HG03571 (cell line): ENCODE measurements around the gene EIF5B.
"Not testable (repeated sequence)": the region's sequence is repeated elsewhere in the genome, so short reads cannot be mapped to it uniquely, and the experiment has no call there.

Experiments used
- ATAC-seq: cut with Tn5 transposase; IDR thresholded peaks from one replicate; pipeline ENCODE4 v1.9.1; 2021; ENCODE audit not compliant: unreplicated experiment

EIF5B gene

GRCh38 chr2:99337113-99338028, at the start of gene EIF5B:
Gene EIF5B, plus strand, starts transcription at chr2:99337389. Its CDS starts 166 bp downstream, at chr2:99337555.
- ATAC-seq: peak; percentile 56

GRCh38 chr2:99297994-99298393, 39.2 kb upstream of the EIF5B start:
- ATAC-seq: no peak

- no peak for ATAC-seq
These were observed 37.6 kb upstream of the EIF5B start for GRCh38 chr2:99299580-99299979.

GRCh38 chr2:99301097-99301496, 36.1 kb upstream of the EIF5B start, which contains the start of gene LYG1:
Gene LYG1, minus strand, starts transcription at chr2:99301197. Its CDS starts 5,527 bp downstream, at chr2:99295670.
- ATAC-seq: not testable (repeated sequence)

- ATAC-seq: no peak
These were observed 19.9 kb upstream of the EIF5B start for GRCh38 chr2:99317161-99317872.

GRCh38 chr2:99317873-99318200, 19.4 kb upstream of the EIF5B start:
- not testable (repeated sequence) for ATAC-seq

GRCh38 chr2:99325384-99325783, 11.8 kb upstream of the EIF5B start:
- ATAC-seq: no peak

- ATAC-seq: peak; percentile 63
These were observed 1.0 kb upstream of the EIF5B start, which contains the start of gene TXNDC9 for GRCh38 chr2:99335911-99336803. Gene TXNDC9, minus strand, starts transcription at chr2:99336333. Its CDS starts 3,123 bp downstream, at chr2:99333210.

GRCh38 chr2:99336804-99337112, 431 bp upstream of the EIF5B start:
- ATAC-seq: peak; percentile 7

- no peak for ATAC-seq
These were observed 918 bp downstream of the EIF5B start for GRCh38 chr2:99338029-99338585.

GRCh38 chr2:99340669-99341236, 3.6 kb downstream of the EIF5B start:
- no peak for ATAC-seq

GRCh38 chr2:99342536-99342935, 5.3 kb downstream of the EIF5B start:
- ATAC-seq: no peak

- not testable (repeated sequence) for ATAC-seq
These were observed 8.3 kb downstream of the EIF5B start for GRCh38 chr2:99345446-99345845.

GRCh38 chr2:99346218-99346617, 9.0 kb downstream of the EIF5B start:
- ATAC-seq: no peak

- no peak for ATAC-seq
These were observed 11.0 kb downstream of the EIF5B start for GRCh38 chr2:99348173-99348572.

- ATAC-seq: no peak
These were observed 13.0 kb downstream of the EIF5B start for GRCh38 chr2:99350194-99350593.

GRCh38 chr2:99354070-99354469, 16.9 kb downstream of the EIF5B start:
- ATAC-seq: no peak

GRCh38 chr2:99354825-99355224, 17.6 kb downstream of the EIF5B start:
- ATAC-seq: not testable (repeated sequence)

- no peak for ATAC-seq
These were observed 19.7 kb downstream of the EIF5B start for GRCh38 chr2:99356853-99357252.

GRCh38 chr2:99365661-99366060, 28.5 kb downstream of the EIF5B start:
- ATAC-seq: no peak
